K562 (cell line): ENCODE measurements around the gene CLEC1A. TPM values are rescaled to one million over a fixed set of nuclear protein-coding genes. Genes with fewer than 3 reads are reported as not detected.
"Not testable (repeated sequence)": the region's sequence is repeated elsewhere in the genome, so short reads cannot be mapped to it uniquely, and the experiment has no call there.

ENCODE experiments used
- ATAC-seq: fragments of 200-7000 bp; cut with Tn5 transposase; 3 replicates; pipeline ENCODE4 v1.9.1; 2020; ENCODE audit warnings: moderate library complexity
- BruUV-seq: library from RNA; stranded (reverse); fragments of 400-500 nt; replicated peaks from 2 replicates; lab custom pipeline; 2021; lab: Mats Ljungman, UMichigan
- CTCF ChIA-PET: fragments of 300-600 bp; formaldehyde crosslinking; extraction: SDS; loops from one replicate; lab custom pipeline; 2021; ENCODE audit warnings: low intra/inter-chr PET ratio; lab: Yijun Ruan, JAX
- POLR2A ChIA-PET: fragments of 300-600, 350-650 bp; sonication (Branson Sonifier 250); formaldehyde crosslinking; extraction: SDS; loops from one replicate; lab custom pipeline; 2021; ENCODE audit warnings: antibody characterized with exemption, inconsistent platforms; lab: Yijun Ruan, JAX
- DNase-seq, 4 experiments: peaks; one replicate each; pipeline versions ENCODE4 v3.0.0 to v3.0.0-alpha.2; 2011 to 2018; ENCODE audit warnings: low spot score in 3 of 4, mixed read lengths in 3 of 4; ENCODE audit errors: extremely low read depth in 1 of 4
- FAIRE-seq: peaks from 2 replicates; lab custom pipeline; 2011; peaks lifted over from hg19 to GRCh38; lab: Jason Lieb, UNC
- H2AFZ ChIP-seq: 2 replicates; pipeline ENCODE4 v1.6.0; 2011; ENCODE audit warnings: low read depth, low read length, control low read depth, inconsistent platforms
- H3K27ac ChIP-seq: fragments of 200-600 bp; 3 replicates; pipeline ENCODE4 v1.8.0; 2011; ENCODE audit warnings: low read depth, mild to moderate bottlenecking, control low read depth, inconsistent platforms, low read length, moderate library complexity, mixed read lengths; ENCODE audit errors: extremely low read depth
- H3K27me3 ChIP-seq, 2 experiments: fragments of 300-600 bp in 1 of 2; 2 replicates in 1 of 2; 3 replicates in 1 of 2; pipeline versions ENCODE4 v1.6.0 to v1.8.0; 2011; ENCODE audit warnings: inconsistent platforms in 2 of 2, low read length in 2 of 2, mild to moderate bottlenecking in 1 of 2, mixed read lengths in 1 of 2, moderate library complexity in 1 of 2; ENCODE audit not compliant: control insufficient read depth in 2 of 2, insufficient read depth in 2 of 2
- H3K36me3 ChIP-seq: fragments of 300-600 bp; 3 replicates; pipeline ENCODE4 v1.8.0; 2011; ENCODE audit warnings: mild to moderate bottlenecking, low read length, inconsistent platforms; ENCODE audit not compliant: control insufficient read depth, insufficient read depth
- H3K4me1 ChIP-seq, 2 experiments: fragments of 200-600 bp in 1 of 2; replicated peaks in 1 of 2; 2 replicates in 1 of 2; 3 replicates in 1 of 2; pipeline versions ENCODE4 v1.5.1 to v1.8.0; 2011; ENCODE audit warnings: inconsistent platforms in 2 of 2, low read length in 2 of 2, mild to moderate bottlenecking in 1 of 2, mixed read lengths in 1 of 2, moderate library complexity in 1 of 2; ENCODE audit not compliant: control insufficient read depth in 2 of 2, insufficient read depth in 2 of 2
- H3K4me2 ChIP-seq: 2 replicates; pipeline ENCODE4 v1.6.1; 2011; ENCODE audit warnings: low read length, control low read depth, inconsistent platforms, mixed read lengths; ENCODE audit not compliant: insufficient read depth
- H3K4me3 ChIP-seq: fragments of 200-600 bp; sonication (generic), shearing (Covaris generic); 2 replicates; pipeline ENCODE4 v1.5.1; 2016; ENCODE audit warnings: control low read depth, inconsistent platforms
- H3K79me2 ChIP-seq: fragments of 200-600 bp; 3 replicates; pipeline ENCODE4 v1.8.0; 2011; ENCODE audit warnings: low read length, inconsistent platforms; ENCODE audit not compliant: control insufficient read depth, insufficient read depth
- H3K9ac ChIP-seq, 2 experiments: 2 replicates each; pipeline versions ENCODE4 v1.6.0 to v1.6.1; 2011; ENCODE audit warnings: low read depth in 2 of 2, low read length in 2 of 2, control low read depth in 1 of 2, inconsistent platforms in 1 of 2, mild to moderate bottlenecking in 1 of 2, mixed read lengths in 1 of 2; ENCODE audit not compliant: insufficient read depth in 1 of 2
- H3K9me1 ChIP-seq: one replicate; pipeline ENCODE4 v1.6.0; 2011; ENCODE audit warnings: inconsistent platforms, mild to moderate bottlenecking, low read length, moderate library complexity; ENCODE audit not compliant: control insufficient read depth, insufficient read depth
- H3K9me3 ChIP-seq: replicated peaks from 2 replicates; pipeline ENCODE4 v1.5.1; 2011; ENCODE audit warnings: low read depth, low read length, inconsistent platforms; ENCODE audit not compliant: control insufficient read depth, insufficient read depth
- H4K20me1 ChIP-seq: replicated peaks from 2 replicates; pipeline ENCODE4 v1.6.1; 2011; ENCODE audit warnings: low read length, inconsistent platforms, mixed read lengths; ENCODE audit not compliant: control insufficient read depth, insufficient read depth
- BHLHE40 ChIP-seq: IDR thresholded peaks from 2 replicates; pipeline ENCODE4 v1.6.1; 2011; ENCODE audit warnings: low read length, improper control_type of control experiment
- CC2D1A ChIP-seq: fragments of 450-650 bp; IDR thresholded peaks from 2 replicates; pipeline ENCODE4 v1.6.1; 2017; ENCODE audit warnings: mild to moderate bottlenecking
- CCAR2 ChIP-seq: fragments of 200-400 bp; formaldehyde crosslinking; IDR thresholded peaks from 2 replicates; pipeline ENCODE4 v1.6.1; 2017; ENCODE audit warnings: mild to moderate bottlenecking, low read depth, low read length
- ID3 ChIP-seq, 2 experiments: fragments of 250-450 bp in 1 of 2; fragments of 450-650 bp in 1 of 2; sonication (Bioruptor Pico) in 1 of 2; IDR thresholded peaks; 2 replicates each; pipeline versions ENCODE4 v1.6.1 to v1.8.0; 2016 to 2021; ENCODE audit warnings: mild to moderate bottlenecking in 2 of 2, moderate library complexity in 2 of 2, missing compliant biosample characterization in 1 of 2, missing genetic modification characterization in 1 of 2
- MXI1 ChIP-seq: IDR thresholded peaks from 2 replicates; pipeline ENCODE4 v1.6.1; 2011; ENCODE audit warnings: low read depth, mild to moderate bottlenecking, improper control_type of control experiment, low read length
- NCOA6 ChIP-seq: fragments of 450-650 bp; IDR thresholded peaks from 2 replicates; pipeline ENCODE4 v1.6.1; 2017; ENCODE audit warnings: mild to moderate bottlenecking
- NFE2L1 ChIP-seq: fragments of 450-650 bp; IDR thresholded peaks from 2 replicates; pipeline ENCODE4 v1.6.1; 2016; ENCODE audit warnings: missing genetic modification characterization, low read depth, mild to moderate bottlenecking, missing compliant biosample characterization, moderate library complexity, borderline replicate concordance
- NFYB ChIP-seq: IDR thresholded peaks from 2 replicates; pipeline ENCODE4 v1.6.1; 2011; ENCODE audit warnings: mild to moderate bottlenecking, moderate library complexity; ENCODE audit not compliant: insufficient read length; ENCODE audit errors: extremely low read depth
- STAT5A ChIP-seq: IDR thresholded peaks from 2 replicates; pipeline ENCODE4 v1.6.1; 2012; ENCODE audit warnings: low read length, inconsistent platforms, borderline replicate concordance
- TCF3 ChIP-seq: sonication (generic); formaldehyde crosslinking; IDR thresholded peaks from 2 replicates; pipeline ENCODE4 v1.4.0; 2020; ENCODE audit warnings: mild to moderate bottlenecking, missing genetic modification reagents
- TRIM25 ChIP-seq: fragments of 450-650 bp; IDR thresholded peaks from 2 replicates; pipeline ENCODE4 v1.7.0; 2016; ENCODE audit warnings: borderline replicate concordance
- ZSCAN29 ChIP-seq: fragments of 450-650 bp; IDR thresholded peaks from 2 replicates; pipeline ENCODE4 v1.6.1; 2017
- WGBS: fragments of 100-300 bp; shearing (Covaris generic); methylation state at CpG from one replicate; pipeline ENCODE4 v1.1.6; 2016; ENCODE audit warnings: low coverage, mixed read lengths; ENCODE audit not compliant: insufficient coverage; ENCODE audit errors: missing lambda C conversion rate; 5-methylcytosine and 5-hydroxymethylcytosine counted together
- in situ Hi-C: fragments of 300-500 bp; cut with MboI; formaldehyde crosslinking; loops from 4 replicates; pipeline ENCODE4 v1.15.0; 2018; ENCODE audit warnings: inconsistent platforms, mixed read lengths
- intact Hi-C: fragments of 100-400 bp; cut with micrococcal nuclease; formaldehyde crosslinking; loops from 2 replicates; pipeline ENCODE4 v1.14.2; 2022
- polyA plus RNA-seq, 8 experiments: library from polyadenylated mRNA; depleted of rRNA in 4 of 8; stranded (reverse) in 5 of 8; unstranded in 3 of 8; fragments of >200 nt; fragmentation: Nextera tagmentation in 2 of 8; fragmentation: Illumina TruSeq in 1 of 8; extraction: Ambion mirVana in 2 of 8; extraction: Trizol in 1 of 8; gene quantifications; 2 replicates each; pipeline versions ENCODE4 v1.2.1 to v1.2.3, GENCODE V29; 2011 to 2014; ENCODE audit warnings: inconsistent platforms in 1 of 8, missing spikeins in 1 of 8
- total RNA-seq, 7 experiments: library from RNA; depleted of rRNA in 6 of 7; stranded (reverse); fragments of >200 nt in 6 of 7; fragmentation: Illumina TruSeq in 2 of 7; extraction: Trizol in 2 of 7; gene quantifications; 2 replicates each; pipeline versions ENCODE4 v1.2.1 to v1.2.3, GENCODE V29; 2011 to 2021; ENCODE audit warnings: low replicate concordance in 1 of 7

Gene CLEC1A
- total and polyA plus RNA-seq, 9 of the 15 experiments (the other 6 are each of a cell fraction or from before 2014, with no cell fraction given), result 0.04 TPM; not detected in 8

- intact Hi-C loops, result no loop called here
- Histone ChIP-seq H3K36me3 (no peaks in the 10 kb centered on the region), H3K4me3 (no peak overlapping the region), H3K27ac (no peak overlapping the region), H4K20me1 (no peaks in the 10 kb centered on the region), H3K9me3 (no peaks in the 10 kb centered on the region), H3K4me2 (no peak overlapping the region), H3K9me1 (no peaks in the 10 kb centered on the region), H3K9ac (no peak overlapping the region), H3K4me1 (no peaks in the 10 kb centered on the region), H3K79me2 (no peaks in the 10 kb centered on the region), H2AFZ (no peak overlapping the region), H3K27me3 (no peaks in the 10 kb centered on the region)
- no TSS peak for BruUV-seq
- 0% methylated on average over 2 of the region's 3 CpGs for WGBS
- no peak for ATAC-seq
- no peak for FAIRE-seq
- in situ Hi-C loops, result no loop called here
- no peak for DNase-seq
- ChIA-PET CTCF (no interaction called here), POLR2A (interaction anchor here (0.6 kb wide), 1 partner anchor 641 kb away, joined by 3 read pairs; no protein-coding TSS in a partner anchor)
- TF ChIP-seq BHLHE40, result no peak
- no peak for TF ChIP-seq TRIM25
- TF ChIP-seq ID3 (CRISPR knock-in tag; IDR thresholded peaks at IDR 0.05), result no peak
- TF ChIP-seq ID3 (tag; IDR thresholded peaks at IDR 0.05), result no peak
- TF ChIP-seq STAT5A, result no peak
- no peak for TF ChIP-seq ZSCAN29
- TF ChIP-seq CC2D1A, result no peak
- no peak for TF ChIP-seq NCOA6
- no peak for TF ChIP-seq TCF3
- TF ChIP-seq CCAR2, result no peak
- TF ChIP-seq NFYB, result no peak
- TF ChIP-seq NFE2L1 (tag), result no peak
- no peak for TF ChIP-seq MXI1
These were observed 71.5 kb downstream of the CLEC1A start for GRCh38 chr12:10027311-10027710.

GRCh38 chr12:10026666-10027065, 72.1 kb downstream of the CLEC1A start:
- H3K79me2 ChIP-seq, DNase-seq, H3K36me3 ChIP-seq, CTCF ChIA-PET, POLR2A ChIA-PET, H3K4me1 ChIP-seq, H3K27ac ChIP-seq, H2AFZ ChIP-seq, H3K9me1 ChIP-seq, intact Hi-C loops, ATAC-seq, H3K9me3 ChIP-seq, H3K9ac ChIP-seq, BruUV-seq, H3K27me3 ChIP-seq, H4K20me1 ChIP-seq, H3K4me3 ChIP-seq, H3K4me2 ChIP-seq, FAIRE-seq, in situ Hi-C loops: not testable (repeated sequence)
- WGBS, result 2% methylated on average over 4 of the region's 4 CpGs
